Left colon (tissue), 2 donors: ENCODE data around the gene ECT2. TPM values are rescaled to one million over a fixed set of nuclear protein-coding genes. Genes with fewer than 3 reads are reported as not detected.
"Not testable (repeated sequence)": the region's sequence is repeated elsewhere in the genome, so short reads cannot be mapped to it uniquely, and the experiment has no call there.

Source experiments
- ATAC-seq: fragments of 200-7000 bp; cut with Tn5 transposase; one replicate; pipeline ENCODE4 v1.9.1; 2020; ENCODE audit warnings: mild to moderate bottlenecking, moderate library complexity
- DNase-seq, 2 donors: peaks; one replicate each; pipeline ENCODE4 v3.0.0-alpha.2; 2020
- intact Hi-C, 2 donors: fragments of 100-400 bp; cut with DNase I in 1 of 2; cut with micrococcal nuclease in 1 of 2; formaldehyde crosslinking; loops; one replicate each; pipeline versions ENCODE4 v1.11.2 to v1.14.0; 2022; cut with DNase I, micrococcal nuclease
- long read RNA-seq: library from polyadenylated mRNA; unstranded; transcript quantifications from one replicate; pipeline ENCODE4 v2.0.0, GENCODE V29; 2021
- total RNA-seq, 2 donors: library from RNA; stranded (reverse); fragmentation: NEBNext Ultra II Directional; extraction: Animal tissue kit (Norgen Biotek cat#: 25700); gene quantifications; one replicate each; pipeline ENCODE4 v1.2.1, GENCODE V29; 2021
- donor health status: DM: no; HTN: no; CAD: no.
- donor health status: DM: yes; HTN: yes; CAD: no.

ECT2 gene, protein sequence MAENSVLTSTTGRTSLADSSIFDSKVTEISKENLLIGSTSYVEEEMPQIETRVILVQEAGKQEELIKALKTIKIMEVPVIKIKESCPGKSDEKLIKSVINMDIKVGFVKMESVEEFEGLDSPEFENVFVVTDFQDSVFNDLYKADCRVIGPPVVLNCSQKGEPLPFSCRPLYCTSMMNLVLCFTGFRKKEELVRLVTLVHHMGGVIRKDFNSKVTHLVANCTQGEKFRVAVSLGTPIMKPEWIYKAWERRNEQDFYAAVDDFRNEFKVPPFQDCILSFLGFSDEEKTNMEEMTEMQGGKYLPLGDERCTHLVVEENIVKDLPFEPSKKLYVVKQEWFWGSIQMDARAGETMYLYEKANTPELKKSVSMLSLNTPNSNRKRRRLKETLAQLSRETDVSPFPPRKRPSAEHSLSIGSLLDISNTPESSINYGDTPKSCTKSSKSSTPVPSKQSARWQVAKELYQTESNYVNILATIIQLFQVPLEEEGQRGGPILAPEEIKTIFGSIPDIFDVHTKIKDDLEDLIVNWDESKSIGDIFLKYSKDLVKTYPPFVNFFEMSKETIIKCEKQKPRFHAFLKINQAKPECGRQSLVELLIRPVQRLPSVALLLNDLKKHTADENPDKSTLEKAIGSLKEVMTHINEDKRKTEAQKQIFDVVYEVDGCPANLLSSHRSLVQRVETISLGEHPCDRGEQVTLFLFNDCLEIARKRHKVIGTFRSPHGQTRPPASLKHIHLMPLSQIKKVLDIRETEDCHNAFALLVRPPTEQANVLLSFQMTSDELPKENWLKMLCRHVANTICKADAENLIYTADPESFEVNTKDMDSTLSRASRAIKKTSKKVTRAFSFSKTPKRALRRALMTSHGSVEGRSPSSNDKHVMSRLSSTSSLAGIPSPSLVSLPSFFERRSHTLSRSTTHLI
- total RNA-seq: 10 to 100 TPM; 15.7 to 22.3 TPM
- long read RNA-seq, full-length matches to known transcripts: 1 of 4 reads
- long read RNA-seq, partial matches to known transcripts: 3 of 4 reads
- long read RNA-seq, other reads (novel, unspliced or antisense): 0 of 4 reads

DNA sequence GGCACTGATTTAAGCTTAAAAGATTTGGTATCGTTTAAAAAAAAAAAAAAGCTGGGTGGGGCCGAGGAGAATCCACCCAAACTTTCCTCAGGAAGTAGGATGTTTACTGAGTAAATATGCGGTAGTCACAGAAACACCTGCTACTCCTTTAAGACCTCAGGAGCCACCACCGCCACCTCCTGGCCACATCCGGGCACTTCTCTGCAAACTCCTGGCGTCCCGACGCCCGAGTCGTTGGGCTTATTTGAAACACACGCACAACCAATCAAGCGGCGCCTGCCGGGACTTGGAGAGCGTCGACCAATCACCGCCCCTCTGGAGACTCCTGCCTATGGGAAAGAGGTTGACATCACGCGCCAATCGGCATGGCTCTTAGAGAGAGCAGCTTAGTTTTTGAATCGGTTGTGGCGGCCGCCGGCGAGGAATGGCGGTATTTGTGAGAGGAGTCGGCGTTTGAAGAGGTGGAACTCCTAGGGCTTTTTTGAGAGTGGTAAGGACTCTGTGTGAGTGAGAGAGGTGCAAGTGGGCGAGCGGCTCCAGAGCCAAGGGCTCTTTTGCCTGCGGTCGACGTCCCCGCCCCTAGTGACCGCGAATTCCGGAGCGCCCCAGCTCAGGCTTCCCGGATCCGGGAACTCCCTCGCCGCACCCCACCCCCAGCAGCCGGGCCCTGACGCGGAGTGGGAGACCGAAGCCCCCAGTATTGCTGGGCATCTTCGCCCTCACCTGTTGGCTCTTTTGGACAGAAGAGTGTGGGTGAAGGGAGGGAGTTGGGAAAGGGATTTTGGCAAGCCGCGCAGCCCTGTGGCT, at the start of gene ECT2:
Gene ECT2 (plus strand): TSS at position 359 of the 807 bp plus-strand sequence. CDS start 3,805 bp downstream, outside the sequence.
- intact Hi-C loops: no loop called here
- ATAC-seq (peak; percentile 92), DNase-seq (peak; percentile 98 to 99)

DNA sequence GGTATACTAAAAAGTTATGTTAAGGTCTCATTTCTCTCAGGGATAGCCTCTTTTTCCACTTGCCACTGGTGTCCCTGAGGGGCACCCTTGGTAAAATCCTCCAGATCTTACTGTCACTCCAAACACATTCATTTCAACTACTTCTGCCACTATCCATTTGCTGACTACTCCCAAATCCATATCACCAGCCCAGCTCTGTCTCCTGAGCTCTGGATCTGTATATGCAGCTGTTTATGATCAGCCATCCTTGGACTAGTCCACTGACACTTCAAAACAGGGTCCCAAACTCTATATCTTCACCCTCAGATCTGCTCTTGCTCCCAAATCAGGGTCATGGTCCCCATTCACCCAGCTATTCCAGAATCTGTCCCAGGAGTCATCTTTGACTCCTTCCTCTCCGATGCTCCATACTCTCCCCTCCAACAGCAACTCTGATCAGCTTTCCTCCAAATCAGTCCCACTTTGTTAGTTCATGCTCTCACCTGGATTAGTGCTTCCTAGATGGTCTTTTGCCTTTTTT, 49.5 kb upstream of the ECT2 start:
- no peak for ATAC-seq
- intact Hi-C loops: no loop called here
- DNase-seq: no peak

DNA sequence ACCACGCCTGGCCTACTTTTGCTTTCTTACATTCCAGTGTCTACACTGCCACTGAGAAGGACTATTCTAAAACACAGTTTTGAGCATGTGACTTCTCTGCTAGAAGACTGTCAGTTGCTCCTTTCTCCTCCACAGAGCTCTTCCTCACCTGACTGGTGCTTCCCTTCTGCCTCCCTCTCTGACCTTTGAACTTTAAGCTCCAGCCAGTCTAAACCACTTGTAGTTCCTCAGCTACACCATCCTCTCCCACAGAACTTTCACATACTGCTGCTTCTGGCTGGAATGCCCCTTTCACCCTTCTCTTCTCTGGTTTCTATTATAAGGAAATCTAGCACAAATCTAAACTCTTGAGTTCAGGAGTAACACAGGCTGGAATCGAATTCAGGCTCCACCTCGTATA, 48.8 kb upstream of the ECT2 start:
- ATAC-seq: peak; percentile 73
- intact Hi-C loops: no loop called here
- DNase-seq: peak in 1 of 2 donors; percentile 44

DNA sequence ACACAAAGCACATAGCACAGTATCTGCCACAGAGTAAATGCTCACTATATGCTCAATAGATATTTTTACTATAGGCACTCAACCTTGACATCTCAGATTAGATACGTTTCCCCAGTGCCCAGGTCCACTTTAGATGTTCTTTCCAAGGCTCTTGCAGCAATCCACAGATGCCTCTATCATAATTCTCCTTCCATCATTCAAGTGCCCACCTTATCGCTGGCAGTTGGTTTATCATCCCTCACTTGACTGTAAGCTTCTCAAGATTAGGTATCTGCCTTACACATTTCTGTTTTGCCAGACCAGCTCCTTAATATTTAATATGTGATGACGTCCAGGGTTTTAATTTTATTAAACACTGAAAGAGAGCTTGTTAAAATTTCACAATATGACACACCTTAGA, 48.3 kb upstream of the ECT2 start:
- DNase-seq: no peak
- intact Hi-C loops: no loop called here
- ATAC-seq: no peak

DNA sequence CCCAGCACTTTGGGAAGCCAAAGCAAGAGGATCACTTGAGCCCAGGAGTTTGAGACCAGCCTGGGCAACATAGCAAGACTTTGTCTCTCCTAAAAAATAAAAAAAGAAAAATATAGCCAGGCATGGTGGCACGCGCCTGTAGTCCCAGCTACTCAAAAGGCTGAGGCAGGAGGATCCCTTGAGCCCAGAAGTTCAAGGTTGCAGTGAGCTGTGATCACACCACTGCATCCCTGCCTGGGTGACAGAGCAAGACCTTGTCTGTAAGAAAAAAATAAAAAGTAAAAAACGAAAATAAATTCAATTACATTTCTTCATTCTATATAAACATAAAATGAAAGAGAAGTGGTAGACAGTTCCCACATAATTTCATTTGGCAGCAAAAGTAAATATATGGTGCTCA, 47.8 kb upstream of the ECT2 start:
- ATAC-seq, DNase-seq, intact Hi-C loops: not testable (repeated sequence)

DNA sequence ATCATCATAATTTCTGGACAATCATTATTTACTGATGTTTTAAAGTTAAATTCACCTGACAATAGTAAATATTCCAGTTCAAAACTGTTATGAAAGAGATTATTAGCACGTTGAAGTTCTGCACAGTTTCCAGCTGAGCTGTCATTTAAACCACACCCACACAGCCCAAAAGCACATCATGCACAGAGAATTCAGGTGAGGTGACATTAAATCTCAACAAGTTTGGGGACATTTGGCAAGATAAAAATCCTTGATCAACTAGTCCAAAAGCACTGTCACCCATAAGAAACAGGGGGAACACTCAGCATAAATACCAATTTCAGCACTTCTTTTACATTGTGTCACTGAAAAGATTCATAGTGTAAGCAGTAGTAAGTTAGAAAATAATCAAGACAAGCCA, 46.5 kb upstream of the ECT2 start:
- intact Hi-C loops: no loop called here
- ATAC-seq (no peak), DNase-seq (no peak)

DNA sequence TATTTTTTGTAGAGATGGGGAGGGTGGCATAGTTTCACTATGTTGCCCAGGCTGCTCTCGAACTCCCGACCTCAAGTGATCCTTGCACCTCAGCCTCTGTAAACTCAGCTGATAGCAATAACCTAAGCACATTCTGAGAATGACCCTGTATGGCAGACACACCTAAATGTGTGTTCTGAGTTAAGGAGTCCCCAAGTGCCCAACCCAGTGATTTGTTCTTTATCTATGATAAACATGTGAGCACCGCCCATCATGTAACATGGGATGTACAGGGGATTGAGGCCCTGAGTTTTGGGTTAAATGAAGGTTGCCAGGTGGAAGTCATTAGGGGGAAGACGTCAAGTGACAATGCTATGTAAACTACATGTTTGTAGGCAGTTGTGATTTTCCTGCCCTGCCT, 45.4 kb upstream of the ECT2 start:
- ATAC-seq (peak; percentile 56), DNase-seq (peak in 1 of 2 donors; percentile 25)
- intact Hi-C loops: no loop called here

DNA sequence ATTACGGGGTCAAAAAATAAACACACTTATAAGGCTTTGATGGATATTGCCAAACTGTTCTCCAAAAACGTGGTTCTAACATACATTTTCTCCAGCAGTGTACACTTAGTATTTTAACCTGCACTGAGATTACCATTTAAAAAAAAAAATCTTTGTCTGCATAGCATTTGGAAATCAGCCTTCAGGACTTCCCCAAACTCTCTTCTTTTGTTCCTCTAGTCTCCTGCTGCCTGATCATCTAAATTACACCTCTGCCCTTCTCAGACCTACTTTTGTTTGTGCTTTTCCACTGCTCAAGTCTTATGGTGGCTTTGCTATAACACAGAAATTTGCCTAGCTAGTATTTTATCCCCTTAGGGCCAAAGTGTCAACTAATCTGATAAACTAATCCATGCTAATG, 43.5 kb upstream of the ECT2 start:
- intact Hi-C loops: no loop called here
- ATAC-seq: no peak
- DNase-seq: no peak

DNA sequence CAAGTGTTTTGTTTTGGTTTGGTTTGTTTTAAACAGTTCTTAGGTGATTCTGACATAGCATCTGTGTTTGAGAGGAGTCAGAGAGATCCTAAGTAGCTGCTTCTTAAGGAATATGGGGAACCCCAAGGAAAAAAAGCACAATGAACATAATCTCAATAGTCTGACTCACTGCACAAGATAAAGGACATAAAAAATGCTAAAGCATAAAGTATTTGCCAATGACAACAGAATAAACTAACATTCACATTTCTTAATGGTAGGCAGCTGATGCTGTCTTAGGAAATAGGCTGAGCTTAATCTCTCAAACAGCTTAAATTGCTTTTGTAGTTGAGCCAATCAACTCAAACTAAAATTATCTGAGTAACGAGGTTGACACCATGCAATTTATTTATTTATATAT, 42.6 kb upstream of the ECT2 start:
- no peak for ATAC-seq
- intact Hi-C loops: no loop called here
- no peak for DNase-seq

DNA sequence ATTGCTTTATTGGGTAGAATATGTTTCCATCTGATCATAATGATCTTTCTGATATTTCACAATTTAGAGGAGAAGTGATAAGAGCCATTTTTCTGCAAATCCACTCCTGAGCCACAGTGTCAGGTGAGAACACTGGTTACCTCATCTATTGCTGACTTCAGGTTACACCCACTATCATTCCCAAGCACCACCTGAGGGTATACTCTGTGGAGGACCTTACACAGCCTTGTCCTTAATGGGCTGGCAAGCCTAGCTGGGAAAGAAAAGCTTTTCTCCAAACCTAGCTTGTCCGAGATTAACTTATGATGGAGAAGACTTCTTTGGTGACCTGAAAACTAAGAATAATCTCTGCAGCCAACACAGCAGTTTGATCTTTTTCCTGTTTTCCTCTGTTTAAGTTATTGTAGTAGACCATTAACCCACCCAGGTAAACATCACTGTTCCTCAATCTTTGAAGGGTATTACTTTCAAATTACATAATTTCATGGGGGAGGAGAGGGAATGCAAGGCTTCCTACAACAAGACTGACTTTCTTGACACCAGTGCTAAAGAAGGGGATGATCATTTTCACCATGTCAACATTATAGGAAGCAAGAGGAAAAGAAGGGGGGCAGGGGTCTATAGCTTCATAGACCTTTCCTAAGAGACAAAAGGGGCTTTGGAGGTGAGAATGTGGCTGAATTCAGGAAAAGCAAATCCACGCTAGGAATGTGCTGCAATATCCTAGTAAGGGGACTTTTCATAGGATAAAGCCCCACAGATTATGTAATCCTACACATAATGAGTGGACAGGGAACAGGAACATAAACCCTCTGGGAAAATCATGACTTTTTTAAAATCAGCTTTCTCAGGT, 41.4 kb upstream of the ECT2 start:
- no peak for DNase-seq
- ATAC-seq: peak; percentile 54
- intact Hi-C loops: no loop called here

DNA sequence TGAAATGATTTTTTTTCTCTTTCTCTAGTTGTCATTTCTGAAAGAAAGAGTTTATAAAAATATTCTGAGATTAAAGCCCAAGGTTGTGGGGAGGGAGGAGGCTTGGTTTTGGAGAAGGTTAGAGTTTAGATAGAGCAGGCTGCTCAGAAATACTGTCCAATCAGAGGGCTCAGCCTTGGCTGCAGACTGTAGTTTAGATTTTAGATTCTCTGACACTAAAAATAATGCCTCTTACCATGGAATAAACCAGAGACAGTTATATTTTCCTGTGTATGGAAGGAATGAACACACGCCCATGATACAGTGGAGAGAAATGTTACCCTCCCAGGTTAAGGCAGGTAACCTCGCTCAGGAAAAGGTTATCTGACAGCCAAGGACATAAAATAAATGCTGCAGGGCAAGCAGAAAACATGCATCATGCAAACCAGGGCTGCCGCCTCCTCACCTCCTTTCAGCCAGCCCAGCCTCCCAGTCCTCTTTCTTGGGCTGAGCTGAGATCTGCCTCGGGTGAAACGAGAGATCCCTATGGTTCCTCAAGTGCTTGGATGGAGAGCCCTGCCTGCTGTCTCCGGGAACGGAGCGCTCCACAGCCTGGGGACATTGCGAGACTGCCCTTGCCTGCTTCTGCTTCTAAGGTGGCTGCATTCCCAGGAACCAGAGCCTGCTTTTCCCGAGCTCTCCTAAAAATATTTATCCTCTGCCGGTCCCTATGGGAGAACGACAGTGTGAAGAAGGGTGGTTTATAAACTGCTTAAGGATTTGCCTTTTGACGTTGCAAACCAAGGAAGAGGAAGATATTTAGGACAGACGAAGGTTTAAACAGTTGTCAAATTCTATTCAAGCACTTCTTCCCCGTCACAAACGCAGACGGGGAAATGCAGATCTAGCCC, 40.5 kb upstream of the ECT2 start:
- ATAC-seq: peak; percentile 34
- intact Hi-C loops: no loop called here
- peak in 1 of 2 donors; percentile 49 for DNase-seq

DNA sequence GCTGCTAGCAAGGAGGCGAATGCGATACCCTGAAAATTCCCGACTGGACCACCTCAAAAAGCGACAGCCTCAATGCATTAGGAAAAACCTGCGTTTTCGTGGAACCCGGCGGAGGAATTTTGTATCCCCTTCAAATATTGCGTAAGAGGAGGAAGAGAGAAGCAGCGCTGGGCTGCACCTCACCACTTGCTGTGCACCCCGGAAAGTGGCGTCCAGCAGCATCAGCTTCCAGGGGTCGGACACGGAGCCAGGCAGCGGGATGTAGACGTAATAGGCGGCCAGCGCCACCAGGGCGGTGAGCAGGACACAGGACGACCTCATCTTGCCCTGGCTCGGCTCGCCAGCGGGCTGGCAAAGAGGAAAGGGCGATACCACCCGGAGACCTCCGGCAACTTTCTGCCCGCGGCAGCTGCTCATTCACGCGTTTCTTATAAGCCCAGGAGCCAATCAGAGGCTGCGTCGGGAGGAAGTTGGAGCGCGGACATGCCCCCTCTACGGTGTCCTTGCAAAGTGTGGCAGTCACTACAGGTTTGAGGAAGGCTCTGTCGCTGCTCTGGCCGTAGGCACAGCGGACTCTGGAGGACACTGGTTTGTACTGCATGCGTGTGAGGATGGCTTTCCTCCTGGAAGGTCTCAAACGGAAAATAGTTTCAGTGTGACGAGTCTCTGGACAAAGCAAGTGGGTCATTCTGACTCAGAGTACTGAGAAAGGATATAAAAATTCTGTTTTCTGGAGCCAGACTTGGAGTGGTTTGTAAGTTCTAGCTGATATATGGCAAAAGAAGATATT, 39.7 kb upstream of the ECT2 start, which contains the start of gene NCEH1:
Gene NCEH1 (minus strand): TSS at position 404 of the 790 bp plus-strand sequence. CDS start 83 bp downstream, at position 321.
- ATAC-seq (peak; percentile 91), DNase-seq (peak; percentile 89 to 95)
- intact Hi-C loops: no loop called here

DNA sequence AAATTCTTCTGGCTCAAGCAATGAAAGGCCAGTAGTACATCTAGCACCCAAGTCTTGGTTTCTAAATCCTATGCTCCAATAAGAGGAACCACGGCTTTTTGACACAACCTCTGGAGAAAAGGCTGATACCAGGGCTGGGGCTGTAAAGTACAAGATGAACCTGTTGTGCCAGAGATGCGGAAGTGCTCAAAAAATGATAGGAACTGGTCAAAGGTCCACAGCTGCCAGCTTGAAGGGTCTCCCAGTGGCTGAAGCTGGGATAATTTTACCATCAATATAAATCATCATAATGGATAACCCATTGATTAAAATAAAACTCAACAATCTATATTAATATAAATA, 39.1 kb upstream of the ECT2 start:
- peak; percentile 42 for ATAC-seq
- peak; percentile 29 to 45 for DNase-seq
- intact Hi-C loops: no loop called here

DNA sequence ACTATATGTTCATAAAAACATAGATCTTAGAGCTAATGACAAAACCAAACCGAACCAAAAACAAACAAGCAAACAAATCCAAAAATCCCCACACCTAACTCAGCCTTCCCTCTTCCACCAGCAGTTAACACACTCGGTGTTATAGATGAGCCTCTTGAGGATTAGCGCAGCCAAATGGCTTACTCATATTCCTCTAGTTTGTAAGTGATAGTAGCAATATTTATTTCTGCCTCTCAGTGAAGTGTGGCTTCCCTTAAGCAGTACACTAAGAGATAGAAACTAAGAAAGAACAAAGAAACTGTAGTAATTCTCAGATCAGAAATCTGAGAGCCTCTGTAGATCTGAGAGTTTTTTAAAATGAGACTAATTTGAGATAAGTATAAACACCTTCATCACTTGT, 37.2 kb upstream of the ECT2 start:
- ATAC-seq (no peak), DNase-seq (no peak)
- intact Hi-C loops: no loop called here

DNA sequence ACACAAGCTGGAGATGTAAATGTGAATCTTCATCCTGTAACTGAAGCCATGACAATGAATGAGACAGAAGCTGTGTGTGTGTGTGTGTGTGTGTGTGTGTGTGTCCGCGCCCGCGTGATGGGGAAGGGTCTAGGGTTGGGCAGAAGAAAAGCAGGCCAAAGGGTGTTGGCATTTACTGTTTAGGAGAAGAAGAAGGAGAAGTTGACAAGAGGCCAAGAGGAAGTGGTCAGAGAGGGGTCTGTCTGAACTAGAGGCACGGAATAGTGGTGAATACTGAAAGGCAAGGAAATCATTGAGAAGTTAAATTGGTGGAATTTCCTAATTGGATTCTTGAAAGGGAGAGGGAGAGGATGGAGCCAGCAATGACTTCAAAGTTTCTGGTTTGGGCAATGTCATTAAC, 34.0 kb upstream of the ECT2 start:
- ATAC-seq (no peak), DNase-seq (no peak)
- intact Hi-C loops: no loop called here

DNA sequence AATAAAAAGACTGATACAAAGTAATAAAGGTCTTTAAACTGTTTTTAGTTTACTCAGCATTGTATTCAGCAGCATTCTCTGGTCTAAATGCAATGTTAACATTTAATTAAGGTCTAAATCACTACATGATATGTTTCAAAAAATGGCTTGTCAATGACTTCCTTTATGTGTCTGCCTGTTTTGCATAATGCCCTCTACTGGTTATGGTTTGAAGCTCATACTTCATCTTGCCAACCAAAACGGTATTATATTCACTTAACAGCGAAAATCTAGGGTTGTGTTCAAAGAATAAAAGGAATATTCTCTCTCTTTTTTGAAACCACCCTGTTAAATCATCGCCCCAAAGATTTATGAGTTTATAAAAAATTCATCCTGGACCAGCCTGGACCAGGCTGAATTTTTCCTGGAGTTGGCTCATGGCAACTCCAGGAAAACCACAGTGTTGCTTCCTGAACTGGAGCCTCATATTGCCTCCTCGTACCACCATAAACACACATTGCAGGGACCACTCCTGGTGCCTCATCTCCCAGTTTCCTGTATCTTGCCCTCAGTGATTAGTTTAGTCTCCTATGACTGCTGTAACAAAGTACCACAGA, 32.9 kb upstream of the ECT2 start:
- ATAC-seq (peak; percentile 46), DNase-seq (no peak)
- intact Hi-C loops: no loop called here
